Testis (tissue), 3 donors: ENCODE data around the gene ADAMTSL2. TPM values are rescaled to one million over a fixed set of nuclear protein-coding genes. Genes with fewer than 3 reads are reported as not detected.

ENCODE experiments used
- DNase-seq: peaks from one replicate; pipeline ENCODE4 v3.0.0-alpha.2; 2019
- H3K27ac ChIP-seq, 2 donors: fragments of 200-600 bp; sonication (generic); one replicate each; pipeline ENCODE4 v1.5.1; 2019
- H3K27me3 ChIP-seq: fragments of 200-600 bp; sonication (generic); one replicate; pipeline ENCODE4 v1.5.1; 2019
- H3K36me3 ChIP-seq: fragments of 200-600 bp; sonication (generic); one replicate; pipeline ENCODE4 v1.5.1; 2017; ENCODE audit warnings: low read depth; ENCODE audit errors: missing control alignments
- H3K4me1 ChIP-seq: fragments of 200-600 bp; sonication (generic); one replicate; pipeline ENCODE4 v1.5.1; 2019
- H3K4me3 ChIP-seq, 2 donors: fragments of 200-600 bp; sonication (generic); one replicate each; pipeline ENCODE4 v1.5.1; 2017 to 2019
- H3K9me3 ChIP-seq: fragments of 200-600 bp; sonication (generic); one replicate; pipeline ENCODE4 v1.5.1; 2017
- POLR2A ChIP-seq: fragments of 450-650 bp; IDR thresholded peaks from one replicate; pipeline ENCODE4 v1.6.1; 2017; ENCODE audit warnings: antibody characterized with exemption, mild to moderate bottlenecking, moderate library complexity
- WGBS, 2 donors: methylation state at CpG; one replicate each; pipeline ENCODE4 v1.1.5; 2018; 5-methylcytosine and 5-hydroxymethylcytosine counted together
- intact Hi-C: fragments of 100-400 bp; cut with DNase I; formaldehyde crosslinking; loops from one replicate; pipeline ENCODE4 v1.15.1; 2023; ENCODE audit warnings: low total_unique reads
- polyA plus RNA-seq: library from polyadenylated mRNA; stranded (reverse); fragments of 350-450 nt; fragmentation: Illumina TruSeq; extraction: RNeasy Lipid Tissue Mini Kit (QIAGEN cat#74804); gene quantifications from one replicate; pipeline ENCODE4 v1.2.3, GENCODE V29; 2014; ENCODE audit warnings: low read depth, low replicate concordance; ENCODE audit not compliant: insufficient read depth
- total RNA-seq, 2 donors: library from RNA; depleted of rRNA; stranded (reverse); fragments of >200 nt; gene quantifications; one replicate each; pipeline ENCODE4 v1.2.3, GENCODE V29; 2016
- TF ChIP-seq, protein P1 (sequence below), 3 experiments: fragments of 450-650 bp in 2 of 3; fragments of 200-600 bp in 1 of 3; sonication (generic) in 1 of 3; IDR thresholded peaks; one replicate each; pipeline ENCODE4 v1.5.1; 2016 to 2019; ENCODE audit warnings: antibody characterized with exemption in 3 of 3, mild to moderate bottlenecking in 2 of 3, moderate library complexity in 1 of 3

The ADAMTSL2 gene
- total and polyA plus RNA-seq, 3 donors from 2014 or later, result 3.8 to 11.1 (median 9.4) TPM

DNA sequence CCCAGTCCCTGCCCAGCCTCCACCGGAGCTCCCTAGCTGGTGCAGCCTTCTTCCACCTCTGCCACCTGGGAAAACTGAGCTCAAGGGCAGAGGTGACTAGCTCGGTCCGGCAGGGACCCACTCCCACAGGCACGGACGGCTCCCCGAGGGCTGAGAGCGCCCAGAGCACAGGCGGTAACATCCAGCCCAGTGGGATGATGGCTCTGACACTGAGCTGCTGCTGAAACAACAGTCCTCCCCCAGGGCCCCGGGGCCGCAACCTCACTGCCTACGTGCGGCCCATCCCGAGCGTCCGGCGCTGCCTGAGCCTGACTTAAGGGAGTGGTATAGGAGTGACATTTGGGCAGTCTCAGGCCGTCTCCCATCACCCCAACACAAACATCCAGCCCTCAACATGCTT lies 70.9 kb downstream of the ADAMTSL2 start:
- Histone ChIP-seq H3K36me3 (no peaks in the 10 kb centered on the region), H3K27ac (no peak overlapping the region), H3K27me3 (no peaks in the 10 kb centered on the region), H3K9me3 (no peaks in the 10 kb centered on the region), H3K4me1 (peaks cover 2% of the 10 kb centered on the region), H3K4me3 (no peak overlapping the region)
- intact Hi-C loops, result no loop called here
- DNase-seq, result no peak
- 89 to 95% methylated on average over 4 to 17 of the region's 17 CpGs for WGBS, 2 donors
- no peak for TF ChIP-seq POLR2A
- TF ChIP-seq, protein P1, sequence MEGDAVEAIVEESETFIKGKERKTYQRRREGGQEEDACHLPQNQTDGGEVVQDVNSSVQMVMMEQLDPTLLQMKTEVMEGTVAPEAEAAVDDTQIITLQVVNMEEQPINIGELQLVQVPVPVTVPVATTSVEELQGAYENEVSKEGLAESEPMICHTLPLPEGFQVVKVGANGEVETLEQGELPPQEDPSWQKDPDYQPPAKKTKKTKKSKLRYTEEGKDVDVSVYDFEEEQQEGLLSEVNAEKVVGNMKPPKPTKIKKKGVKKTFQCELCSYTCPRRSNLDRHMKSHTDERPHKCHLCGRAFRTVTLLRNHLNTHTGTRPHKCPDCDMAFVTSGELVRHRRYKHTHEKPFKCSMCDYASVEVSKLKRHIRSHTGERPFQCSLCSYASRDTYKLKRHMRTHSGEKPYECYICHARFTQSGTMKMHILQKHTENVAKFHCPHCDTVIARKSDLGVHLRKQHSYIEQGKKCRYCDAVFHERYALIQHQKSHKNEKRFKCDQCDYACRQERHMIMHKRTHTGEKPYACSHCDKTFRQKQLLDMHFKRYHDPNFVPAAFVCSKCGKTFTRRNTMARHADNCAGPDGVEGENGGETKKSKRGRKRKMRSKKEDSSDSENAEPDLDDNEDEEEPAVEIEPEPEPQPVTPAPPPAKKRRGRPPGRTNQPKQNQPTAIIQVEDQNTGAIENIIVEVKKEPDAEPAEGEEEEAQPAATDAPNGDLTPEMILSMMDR (IDR thresholded peaks at IDR 0.05), result no peak

DNA sequence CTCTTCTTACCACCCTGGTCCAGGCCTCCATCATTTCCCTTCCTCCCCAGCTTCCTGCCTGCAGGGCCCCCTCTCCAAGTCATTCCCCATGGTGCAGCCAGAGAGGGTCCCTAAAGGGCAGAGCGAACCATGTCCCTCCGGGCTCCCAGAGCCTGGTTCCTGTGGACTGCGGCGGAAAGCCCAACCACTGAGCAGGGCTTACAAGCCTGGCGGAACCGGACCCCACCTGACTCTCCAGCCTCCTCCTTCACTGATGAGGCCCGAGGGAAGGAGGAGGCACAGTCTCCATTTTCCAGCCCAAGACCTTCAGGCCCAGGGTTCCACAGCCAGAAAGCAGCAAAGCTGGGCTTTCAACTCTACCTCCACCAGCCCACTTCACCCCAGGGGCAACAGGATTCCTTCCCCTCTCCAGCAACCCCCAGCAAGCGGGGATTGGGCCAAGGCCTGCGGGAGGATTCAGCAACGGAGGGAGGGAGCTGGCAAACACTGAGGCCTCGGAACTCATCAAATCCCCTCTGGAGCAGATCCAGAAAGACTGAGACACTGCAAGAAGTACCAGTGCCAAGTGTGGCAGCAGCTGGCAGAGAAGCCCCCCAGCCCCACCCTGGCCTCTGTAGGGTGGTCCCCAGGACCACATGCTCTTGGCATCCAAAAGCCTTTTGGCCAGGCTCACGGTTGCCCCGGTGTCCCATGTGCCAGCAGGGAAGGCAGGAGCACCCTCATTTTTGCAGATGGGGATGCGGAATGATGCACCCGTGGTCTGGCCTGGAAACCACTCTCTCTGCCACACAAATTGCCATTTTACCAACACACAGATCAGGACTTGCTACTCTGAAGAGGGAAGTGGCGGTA lies 71.6 kb downstream of the ADAMTSL2 start:
- no peak for DNase-seq
- peaks cover 2% of the 10 kb centered on the region for H3K4me1 ChIP-seq
- no peak overlapping the region for H3K4me3 ChIP-seq
- no peaks in the 10 kb centered on the region for H3K36me3 ChIP-seq
- 84 to 89% methylated on average over 8 to 15 of the region's 16 CpGs for WGBS, 2 donors
- intact Hi-C loops, result no loop called here
- H3K9me3 ChIP-seq, result no peaks in the 10 kb centered on the region
- H3K27me3 ChIP-seq, result no peaks in the 10 kb centered on the region
- H3K27ac ChIP-seq, result no peak overlapping the region
- TF ChIP-seq, protein P1 (IDR thresholded peaks at IDR 0.05), result no peak
- TF ChIP-seq POLR2A, result no peak

DNA sequence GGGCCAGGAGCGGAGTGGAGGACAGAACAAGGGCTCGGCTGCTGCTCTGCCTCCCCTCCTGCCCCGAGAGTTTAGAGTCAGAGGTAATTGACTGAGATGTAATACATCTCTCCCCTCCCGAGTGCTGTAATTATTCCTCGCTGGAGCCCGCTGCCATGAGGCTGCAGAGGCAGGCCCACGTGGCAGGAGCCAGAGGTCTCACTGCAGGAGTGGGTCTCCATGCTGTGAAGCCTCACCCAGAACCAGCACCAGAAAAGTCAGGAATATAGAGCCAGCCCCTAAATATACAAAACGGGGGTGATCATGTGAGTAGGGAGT lies 72.2 kb downstream of the ADAMTSL2 start:
- Histone ChIP-seq H3K4me1 (peaks cover 2% of the 10 kb centered on the region), H3K27ac (no peak overlapping the region)
- WGBS, 2 donors, result 72 to 75% methylated on average over 8 of the region's 8 CpGs

DNA sequence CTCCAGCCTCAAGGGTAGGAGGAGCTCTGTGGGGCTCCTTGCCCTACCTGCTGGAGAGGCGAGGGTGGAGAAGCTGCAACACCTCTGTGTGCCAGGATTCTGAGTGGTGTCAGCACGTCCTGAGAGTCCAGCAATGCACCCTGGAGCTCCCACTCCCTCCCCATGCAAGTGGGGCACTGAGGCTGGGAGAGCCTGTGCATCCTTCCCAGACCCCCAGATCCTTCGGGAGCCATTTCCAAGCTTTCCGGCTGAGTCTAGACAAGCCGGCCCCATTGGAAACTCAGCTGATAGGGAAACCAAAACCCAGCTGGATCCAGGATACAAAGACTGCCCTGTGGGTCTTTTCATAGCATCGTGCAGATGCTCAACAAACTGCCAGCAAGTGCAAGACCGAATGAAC lies 72.9 kb downstream of the ADAMTSL2 start:
- no peaks in the 10 kb centered on the region for H3K27me3 ChIP-seq
- no peak overlapping the region for H3K4me3 ChIP-seq
- intact Hi-C loops, result no loop called here
- DNase-seq, result no peak
- H3K27ac ChIP-seq, result no peak overlapping the region
- no peaks in the 10 kb centered on the region for H3K9me3 ChIP-seq
- no peaks in the 10 kb centered on the region for H3K36me3 ChIP-seq
- TF ChIP-seq POLR2A, result no peak
- TF ChIP-seq, protein P1 (IDR thresholded peaks at IDR 0.05), result no peak
- 65 to 73% methylated on average over 4 to 7 of the region's 7 CpGs for WGBS, 2 donors
- peaks cover 2% of the 10 kb centered on the region for H3K4me1 ChIP-seq

More for the DNA sequence above, 72.2 kb downstream of the ADAMTSL2 start:
- Histone ChIP-seq H3K4me3 (no peak overlapping the region), H3K36me3 (no peaks in the 10 kb centered on the region), H3K27me3 (no peaks in the 10 kb centered on the region), H3K9me3 (no peaks in the 10 kb centered on the region)
- TF ChIP-seq, protein P1 (IDR thresholded peaks at IDR 0.05), result no peak
- no peak for TF ChIP-seq POLR2A
- DNase-seq, result no peak
- intact Hi-C loops, result no loop called here

DNA sequence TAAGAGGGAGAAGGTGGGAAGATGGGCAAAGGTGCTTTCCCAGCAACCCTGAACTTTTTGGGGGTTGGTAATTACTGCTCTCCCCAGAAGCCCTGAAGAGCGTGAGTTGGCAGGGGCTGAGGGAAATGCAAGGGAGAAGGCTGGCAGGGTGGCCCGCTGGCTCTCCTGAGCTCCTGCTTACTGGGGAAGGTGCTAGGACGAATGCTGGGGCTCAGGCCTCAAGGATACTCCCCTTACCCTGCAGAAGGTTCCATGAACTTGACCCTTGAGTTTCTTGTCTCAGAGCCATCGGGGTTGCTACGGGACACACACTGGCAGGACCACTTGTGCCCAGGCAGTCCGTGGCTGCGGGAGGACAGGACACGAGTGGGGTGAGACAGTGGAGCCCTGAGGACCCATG lies 73.5 kb downstream of the ADAMTSL2 start:
- Histone ChIP-seq H3K4me1 (peaks cover 2% of the 10 kb centered on the region), H3K36me3 (no peaks in the 10 kb centered on the region), H3K9me3 (no peaks in the 10 kb centered on the region), H3K27ac (no peak overlapping the region), H3K4me3 (no peak overlapping the region), H3K27me3 (no peaks in the 10 kb centered on the region)
- intact Hi-C loops, result no loop called here
- WGBS, 2 donors, result 87 to 89% methylated on average over 6 to 8 of the region's 8 CpGs
- DNase-seq, result no peak
- TF ChIP-seq POLR2A, result no peak
- TF ChIP-seq, protein P1 (IDR thresholded peaks at IDR 0.05), result no peak
